ENCODE results near the gene KLHL28.
A peak's percentile ranks its signal among the peaks of the same experiment; 100 is the strongest.

The KLHL28 gene

GRCh38 chr14:44989497-44990440 lies 28.0 kb upstream of the KLHL28 start:
- no peaks in the 10 kb centered on the region for H3K36me3 ChIP-seq
- H3K4me1 ChIP-seq (ENCODE audit: control insufficient read depth in 1 of 2, insufficient read depth in 1 of 2, low read depth in 1 of 2, low read length in 1 of 2): peaks cover 4 to 6% of the 10 kb centered on the region in 2 experiments
- TF ChIP-seq CTCF (IDR thresholded peaks at IDR 0.05): no peak
- no peak overlapping the region for H3K4me3 ChIP-seq (ENCODE audit: low read depth in 1 of 2, low read length in 1 of 2)
- no peaks in the 10 kb centered on the region for H3K9me3 ChIP-seq
- H3K27ac ChIP-seq: peak overlapping the region; percentile 19
- H3K27me3 ChIP-seq: no peaks in the 10 kb centered on the region

- no peak for TF ChIP-seq CTCF (IDR thresholded peaks at IDR 0.05)
- Histone ChIP-seq H3K27me3 (no peaks in the 10 kb centered on the region), H3K4me3 (ENCODE audit: low read depth in 1 of 2, low read length in 1 of 2) (no peak overlapping the region), H3K27ac (no peak overlapping the region), H3K9me3 (no peaks in the 10 kb centered on the region), H3K36me3 (no peaks in the 10 kb centered on the region), H3K4me1 (ENCODE audit: control insufficient read depth in 1 of 2, insufficient read depth in 1 of 2, low read depth in 1 of 2, low read length in 1 of 2) (peaks cover 4 to 6% of the 10 kb centered on the region in 2 experiments)
Observed at GRCh38 chr14:44988694-44989093, 26.9 kb upstream of the KLHL28 start.

GRCh38 chr14:44982594-44982993 lies 20.8 kb upstream of the KLHL28 start:
- no peak overlapping the region for H3K4me3 ChIP-seq (ENCODE audit: low read depth in 1 of 2, low read length in 1 of 2)
- H3K9me3 ChIP-seq: no peaks in the 10 kb centered on the region
- no peak overlapping the region for H3K27ac ChIP-seq
- no peaks in the 10 kb centered on the region for H3K4me1 ChIP-seq (ENCODE audit: control insufficient read depth in 1 of 2, insufficient read depth in 1 of 2, low read depth in 1 of 2, low read length in 1 of 2)
- H3K27me3 ChIP-seq: no peaks in the 10 kb centered on the region
- H3K36me3 ChIP-seq: no peaks in the 10 kb centered on the region
- no peak for TF ChIP-seq CTCF (IDR thresholded peaks at IDR 0.05)

- no peak for TF ChIP-seq CTCF (IDR thresholded peaks at IDR 0.05)
- Histone ChIP-seq H3K27me3 (no peaks in the 10 kb centered on the region), H3K4me1 (ENCODE audit: control insufficient read depth in 1 of 2, insufficient read depth in 1 of 2, low read depth in 1 of 2, low read length in 1 of 2) (no peaks in the 10 kb centered on the region), H3K9me3 (no peaks in the 10 kb centered on the region), H3K4me3 (ENCODE audit: low read depth in 1 of 2, low read length in 1 of 2) (no peak overlapping the region), H3K36me3 (no peaks in the 10 kb centered on the region), H3K27ac (no peak overlapping the region)
Observed at GRCh38 chr14:44981198-44981597, 19.5 kb upstream of the KLHL28 start.

GRCh38 chr14:44979740-44980356 lies 18.1 kb upstream of the KLHL28 start:
- Histone ChIP-seq H3K9me3 (no peaks in the 10 kb centered on the region), H3K27me3 (no peaks in the 10 kb centered on the region), H3K36me3 (no peaks in the 10 kb centered on the region), H3K4me1 (ENCODE audit: control insufficient read depth in 1 of 2, insufficient read depth in 1 of 2, low read depth in 1 of 2, low read length in 1 of 2) (no peaks in the 10 kb centered on the region), H3K4me3 (ENCODE audit: low read depth in 1 of 2, low read length in 1 of 2) (no peak overlapping the region), H3K27ac (no peak overlapping the region)
- TF ChIP-seq CTCF (IDR thresholded peaks at IDR 0.05): no peak
